Measurements from ENCODE around the gene STIP1.

DNA sequence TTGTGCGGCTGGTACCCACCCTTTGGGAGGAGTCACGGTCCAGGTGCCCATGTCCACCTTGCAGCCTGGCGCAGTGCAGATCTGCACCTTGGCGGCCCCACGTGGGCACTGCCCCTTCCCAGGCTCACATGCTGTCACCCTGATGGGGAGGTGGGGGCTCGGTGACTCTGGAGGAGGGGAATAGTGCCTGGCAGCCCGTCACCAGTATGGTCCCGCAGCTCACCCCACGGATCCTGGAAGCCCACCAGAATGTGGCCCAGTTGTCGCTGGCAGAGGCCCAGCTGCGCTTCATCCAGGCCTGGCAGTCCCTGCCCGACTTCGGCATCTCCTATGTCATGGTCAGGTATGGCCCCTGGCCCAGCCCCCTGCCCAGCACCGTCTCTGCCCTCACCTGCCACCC lies 34.8 kb downstream of the STIP1 start:
- no peak for TF ChIP-seq POLR2AphosphoS5 (IDR thresholded peaks at IDR 0.05)
- TF ChIP-seq, protein P1, sequence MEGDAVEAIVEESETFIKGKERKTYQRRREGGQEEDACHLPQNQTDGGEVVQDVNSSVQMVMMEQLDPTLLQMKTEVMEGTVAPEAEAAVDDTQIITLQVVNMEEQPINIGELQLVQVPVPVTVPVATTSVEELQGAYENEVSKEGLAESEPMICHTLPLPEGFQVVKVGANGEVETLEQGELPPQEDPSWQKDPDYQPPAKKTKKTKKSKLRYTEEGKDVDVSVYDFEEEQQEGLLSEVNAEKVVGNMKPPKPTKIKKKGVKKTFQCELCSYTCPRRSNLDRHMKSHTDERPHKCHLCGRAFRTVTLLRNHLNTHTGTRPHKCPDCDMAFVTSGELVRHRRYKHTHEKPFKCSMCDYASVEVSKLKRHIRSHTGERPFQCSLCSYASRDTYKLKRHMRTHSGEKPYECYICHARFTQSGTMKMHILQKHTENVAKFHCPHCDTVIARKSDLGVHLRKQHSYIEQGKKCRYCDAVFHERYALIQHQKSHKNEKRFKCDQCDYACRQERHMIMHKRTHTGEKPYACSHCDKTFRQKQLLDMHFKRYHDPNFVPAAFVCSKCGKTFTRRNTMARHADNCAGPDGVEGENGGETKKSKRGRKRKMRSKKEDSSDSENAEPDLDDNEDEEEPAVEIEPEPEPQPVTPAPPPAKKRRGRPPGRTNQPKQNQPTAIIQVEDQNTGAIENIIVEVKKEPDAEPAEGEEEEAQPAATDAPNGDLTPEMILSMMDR (IDR thresholded peaks at IDR 0.05) = no peak

Measured in gastroesophageal sphincter (tissue), 3 donors.